ENCODE measurements around the gene CCDC77. TPM values are rescaled to one million over a fixed set of nuclear protein-coding genes. Genes with fewer than 3 reads are reported as not detected.

The CCDC77 gene
- total RNA-seq, 1 experiment from 2014 or later, result 21.9 TPM

DNA sequence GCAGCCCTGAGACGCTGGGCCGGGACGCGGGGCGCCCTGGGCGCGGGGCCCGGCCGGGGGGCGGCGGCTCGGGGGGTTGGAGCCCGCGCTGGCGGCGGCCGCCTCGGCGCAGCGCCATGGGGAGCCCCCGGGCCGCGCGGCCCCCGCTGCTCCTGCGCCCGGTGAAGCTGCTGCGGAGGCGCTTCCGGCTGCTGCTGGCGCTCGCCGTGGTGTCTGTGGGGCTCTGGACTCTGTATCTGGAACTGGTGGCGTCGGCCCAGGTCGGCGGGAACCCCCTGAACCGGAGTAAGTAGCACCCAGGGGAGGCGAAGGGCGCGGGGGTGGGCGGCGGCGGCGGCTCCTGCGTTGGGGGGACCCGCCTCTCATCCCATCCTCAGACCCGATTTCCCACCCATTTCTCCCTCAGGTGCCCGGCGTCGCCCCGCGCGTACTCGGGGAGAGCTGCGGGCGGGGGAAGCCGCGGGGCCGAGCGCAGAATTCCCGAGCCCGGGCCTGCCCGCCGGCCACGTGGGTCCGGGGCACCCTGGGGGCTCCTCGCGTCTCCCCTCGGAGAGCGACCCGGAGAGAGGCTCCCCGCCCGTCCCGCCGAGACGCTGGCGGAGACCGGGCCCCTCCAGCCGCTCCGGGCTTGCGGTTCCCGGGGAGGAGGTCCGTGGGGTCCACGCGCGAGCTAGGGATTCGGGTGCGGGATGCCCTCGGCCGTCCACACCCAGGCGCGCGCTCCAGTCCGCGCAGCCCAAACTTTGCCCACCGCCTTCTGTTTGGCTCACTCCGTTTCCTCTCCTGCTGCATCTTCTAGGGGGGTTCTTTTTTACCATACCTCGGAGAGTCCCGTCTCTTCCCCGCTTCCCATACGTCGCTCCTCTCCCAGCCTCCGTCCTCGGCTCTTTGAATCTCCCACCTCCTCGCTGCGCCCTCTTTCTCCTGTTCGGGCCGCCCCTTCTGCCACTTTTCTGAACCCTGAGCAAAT lies 59.1 kb downstream of the CCDC77 start:
- H3K9me3 ChIP-seq (ENCODE audit: control insufficient read depth, low read depth, low read length), result no peaks in the 10 kb centered on the region
- no peak overlapping the region for H4K8ac ChIP-seq (replicated peaks; ENCODE audit: insufficient read length, low read depth, low read length)
- no peak overlapping the region for H3K9ac ChIP-seq (ENCODE audit: extremely low read depth, insufficient read length, low read length)
- no peaks in the 10 kb centered on the region for H3K79me1 ChIP-seq (ENCODE audit: insufficient read depth, low read depth, low read length, poor library complexity, severe bottlenecking)
- no peak overlapping the region for H2BK120ac ChIP-seq (ENCODE audit: low read depth, low read length, poor library complexity, severe bottlenecking)
- Mint-ChIP-seq H3K9me3 (peaks cover 0 to 3% of the 10 kb centered on the region in 2 experiments; a peak in 1 of 5 replicates), H3K27me3 (ENCODE audit: low read depth) (peaks cover 48% of the 10 kb centered on the region), H3K4me3 (peak overlapping the region; percentile 82 to 87), H3K4me1 (peaks cover 28 to 35% of the 10 kb centered on the region in 2 experiments), H3K36me3 (ENCODE audit: insufficient read depth in 1 of 3, low read depth in 3 of 3) (peaks cover 5 to 11% (median 7%) of the 10 kb centered on the region in 3 experiments; a peak in 3 of 7 replicates), H3K27ac (peak overlapping the region in 2 of 3 experiments; percentile 9 to 11; a peak in 2 of 7 replicates)
- H2BK5ac ChIP-seq (ENCODE audit: insufficient read length, low read length), result no peak overlapping the region
- H2BK12ac ChIP-seq (ENCODE audit: insufficient read length, low read depth, low read length), result no peak overlapping the region
- H3K4me2 ChIP-seq (ENCODE audit: insufficient read depth, insufficient read length, low read length), result peak overlapping the region; percentile 51
- no peak overlapping the region; the same call in 1 of the 2 replicates for H2BK15ac ChIP-seq (ENCODE audit: low read depth, low read length)
- 0 out of 2 replicates have a peak, but pooled peaks cover 4% of the 10 kb centered on the region for H3K4me1 ChIP-seq (ENCODE audit: insufficient read depth, low read length)
- no peak overlapping the region for H4K91ac ChIP-seq (ENCODE audit: insufficient read length, low read depth, low read length)
- no peak overlapping the region for H3K4ac ChIP-seq (ENCODE audit: low read depth, low read length)
- WGBS (ENCODE audit: extremely low coverage, insufficient read length, low lambda C conversion rate), result no CpG with 5 or more reads among the region's 109 CpGs
- no peak overlapping the region for H2AFZ ChIP-seq (ENCODE audit: low read length)
- peak overlapping the region; percentile 77 for H3K14ac ChIP-seq (ENCODE audit: insufficient read depth, low read length)
- no peak overlapping the region for H3T11ph ChIP-seq (ENCODE audit: low read length)
- H3K18ac ChIP-seq (ENCODE audit: insufficient read length, low read depth, low read length), result no peak overlapping the region
- DNase-seq, result no peak
- no peak overlapping the region for H3K23ac ChIP-seq (ENCODE audit: insufficient read length, low read depth, low read length)
- no peak overlapping the region for H2BK20ac ChIP-seq (ENCODE audit: low read depth, low read length, poor library complexity, severe bottlenecking)
- no peak overlapping the region for H3K27ac ChIP-seq (ENCODE audit: insufficient read length, low read depth, low read length)
- H4K20me1 ChIP-seq (ENCODE audit: control insufficient read depth, insufficient read depth, insufficient read length), result no peaks in the 10 kb centered on the region
- no peaks in the 10 kb centered on the region for H3K79me2 ChIP-seq (ENCODE audit: insufficient read depth, low read length)
- H4K5ac ChIP-seq (ENCODE audit: insufficient read length, low read depth, low read length), result no peak overlapping the region
- H3K27me3 ChIP-seq (ENCODE audit: insufficient read depth, low read length), result peaks cover 6% of the 10 kb centered on the region; the same call in 1 of the 2 replicates
- peaks cover 12% of the 10 kb centered on the region for H3K23me2 ChIP-seq (ENCODE audit: insufficient read length, low read depth, low read length, poor library complexity, severe bottlenecking)
- H2AK5ac ChIP-seq (ENCODE audit: insufficient read length, low read length), result no peak overlapping the region
- TF ChIP-seq CTCF (conservative IDR thresholded peaks at IDR 0.05), result no peak
- no peak overlapping the region for H3K56ac ChIP-seq (ENCODE audit: insufficient read length, low read depth, low read length)

Data from H9 (cell line).